ENCODE data around the gene OR4B1. TPM values are rescaled to one million over a fixed set of nuclear protein-coding genes. Genes with fewer than 3 reads are reported as not detected.
A peak's percentile ranks its signal among the peaks of the same experiment; 100 is the strongest.

OR4B1 gene
- total RNA-seq, 6 donors from 2014 or later: not detected

DNA sequence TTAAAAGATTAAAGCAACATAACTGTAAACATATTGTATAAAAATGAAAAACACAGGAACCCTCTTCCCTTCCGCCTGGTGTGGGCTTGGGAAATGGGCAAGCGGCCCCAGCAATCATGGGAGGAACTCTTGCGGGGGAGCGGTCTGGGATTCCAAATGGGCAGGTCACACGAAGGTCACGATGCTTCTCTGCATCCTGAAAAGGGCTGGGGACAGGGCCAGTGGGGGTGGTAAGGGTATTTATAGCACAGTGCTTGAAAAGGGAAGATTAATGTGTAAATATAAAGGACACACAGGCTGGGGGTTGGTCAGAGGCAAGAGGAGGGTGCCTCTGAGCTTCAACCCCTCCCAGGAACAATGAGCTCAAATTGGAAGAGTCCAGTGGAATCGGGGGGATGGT, 46.9 kb upstream of the OR4B1 start:
- TF ChIP-seq POLR2A (IDR thresholded peaks at IDR 0.05) (no peak), EP300 (IDR thresholded peaks at IDR 0.05) (no peak), POLR2AphosphoS5 (IDR thresholded peaks at IDR 0.05) (no peak)
- TF ChIP-seq, protein P1, sequence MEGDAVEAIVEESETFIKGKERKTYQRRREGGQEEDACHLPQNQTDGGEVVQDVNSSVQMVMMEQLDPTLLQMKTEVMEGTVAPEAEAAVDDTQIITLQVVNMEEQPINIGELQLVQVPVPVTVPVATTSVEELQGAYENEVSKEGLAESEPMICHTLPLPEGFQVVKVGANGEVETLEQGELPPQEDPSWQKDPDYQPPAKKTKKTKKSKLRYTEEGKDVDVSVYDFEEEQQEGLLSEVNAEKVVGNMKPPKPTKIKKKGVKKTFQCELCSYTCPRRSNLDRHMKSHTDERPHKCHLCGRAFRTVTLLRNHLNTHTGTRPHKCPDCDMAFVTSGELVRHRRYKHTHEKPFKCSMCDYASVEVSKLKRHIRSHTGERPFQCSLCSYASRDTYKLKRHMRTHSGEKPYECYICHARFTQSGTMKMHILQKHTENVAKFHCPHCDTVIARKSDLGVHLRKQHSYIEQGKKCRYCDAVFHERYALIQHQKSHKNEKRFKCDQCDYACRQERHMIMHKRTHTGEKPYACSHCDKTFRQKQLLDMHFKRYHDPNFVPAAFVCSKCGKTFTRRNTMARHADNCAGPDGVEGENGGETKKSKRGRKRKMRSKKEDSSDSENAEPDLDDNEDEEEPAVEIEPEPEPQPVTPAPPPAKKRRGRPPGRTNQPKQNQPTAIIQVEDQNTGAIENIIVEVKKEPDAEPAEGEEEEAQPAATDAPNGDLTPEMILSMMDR (IDR thresholded peaks at IDR 0.05): no peak
- Histone ChIP-seq H3K9me3 (no peaks in the 10 kb centered on the region), H3K4me3 (no peak overlapping the region), H3K27me3 (no peaks in the 10 kb centered on the region), H3K27ac (no peak overlapping the region), H3K36me3 (peaks cover 0 to 40% (median 12%) of the 10 kb centered on the region in 4 donors), H3K4me1 (peaks cover 9 to 24% (median 20%) of the 10 kb centered on the region in 4 donors)
- DNase-seq: no peak
- WGBS, 2 donors: 58% methylated on average over 7 of the region's 7 CpGs
- ATAC-seq (ENCODE audit: low FRiP score in 2 of 2): no peak

DNA sequence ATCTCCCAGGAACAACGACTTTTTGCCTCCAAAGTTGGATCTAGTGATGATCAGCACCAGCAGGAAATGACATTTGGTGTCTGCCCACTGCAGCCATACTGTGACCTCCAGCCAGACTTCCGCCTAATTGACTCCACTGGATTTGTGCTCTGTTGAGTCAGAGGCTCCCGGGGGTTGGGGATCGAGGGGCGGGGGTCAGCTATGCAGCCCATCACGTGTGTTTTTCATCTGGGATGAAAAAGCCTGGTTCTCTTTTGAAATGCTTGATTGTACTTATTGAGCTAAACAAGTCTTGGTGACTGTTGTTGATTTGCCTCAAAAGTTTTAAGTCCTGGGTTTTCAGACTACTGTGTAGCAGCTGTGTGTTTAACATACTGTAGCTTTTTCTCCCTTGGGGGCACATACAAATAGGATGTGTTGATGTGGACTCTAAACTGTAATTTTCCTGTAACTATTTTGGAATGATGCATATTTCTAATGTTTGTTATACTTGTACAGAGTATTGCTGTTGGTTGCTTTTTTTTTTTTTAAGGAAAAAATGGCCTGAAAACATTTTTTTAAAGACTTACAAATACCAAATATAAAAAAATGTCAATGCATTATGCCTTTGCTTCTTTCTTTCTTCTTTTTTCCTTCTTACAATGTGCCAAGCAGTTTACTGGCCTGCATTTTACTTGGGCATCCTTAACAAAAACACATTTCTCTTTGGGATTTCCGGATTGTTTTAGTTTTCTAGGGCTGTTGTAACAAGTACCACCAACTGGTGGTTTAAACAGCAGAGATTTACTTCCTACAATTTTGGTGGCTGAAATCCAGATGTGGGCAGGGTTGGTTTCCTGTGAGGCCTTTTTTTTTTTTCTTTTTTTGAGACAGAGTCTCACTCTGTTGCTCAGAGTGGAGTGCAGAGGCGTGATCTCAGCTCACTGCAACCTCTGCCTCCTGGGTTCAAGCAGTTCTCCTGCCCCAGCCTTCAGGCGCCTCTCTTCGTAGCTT, 46.1 kb upstream of the OR4B1 start:
- Histone ChIP-seq H3K4me3 (no peak overlapping the region), H3K27me3 (no peaks in the 10 kb centered on the region), H3K27ac (no peak overlapping the region), H3K4me1 (peaks cover 9 to 24% (median 20%) of the 10 kb centered on the region in 4 donors), H3K9me3 (no peaks in the 10 kb centered on the region), H3K36me3 (peaks cover 0 to 31% (median 7%) of the 10 kb centered on the region in 4 donors)
- TF ChIP-seq POLR2AphosphoS5 (IDR thresholded peaks at IDR 0.05) (no peak), POLR2A (IDR thresholded peaks at IDR 0.05) (no peak), EP300 (IDR thresholded peaks at IDR 0.05) (no peak)
- TF ChIP-seq, protein P1 (IDR thresholded peaks at IDR 0.05): no peak
- ATAC-seq (ENCODE audit: low FRiP score in 2 of 2) (peak in 1 of 2 donors; percentile 23), DNase-seq (no peak)
- WGBS, 2 donors: 54 to 74% methylated on average over 7 to 10 of the region's 10 CpGs

DNA sequence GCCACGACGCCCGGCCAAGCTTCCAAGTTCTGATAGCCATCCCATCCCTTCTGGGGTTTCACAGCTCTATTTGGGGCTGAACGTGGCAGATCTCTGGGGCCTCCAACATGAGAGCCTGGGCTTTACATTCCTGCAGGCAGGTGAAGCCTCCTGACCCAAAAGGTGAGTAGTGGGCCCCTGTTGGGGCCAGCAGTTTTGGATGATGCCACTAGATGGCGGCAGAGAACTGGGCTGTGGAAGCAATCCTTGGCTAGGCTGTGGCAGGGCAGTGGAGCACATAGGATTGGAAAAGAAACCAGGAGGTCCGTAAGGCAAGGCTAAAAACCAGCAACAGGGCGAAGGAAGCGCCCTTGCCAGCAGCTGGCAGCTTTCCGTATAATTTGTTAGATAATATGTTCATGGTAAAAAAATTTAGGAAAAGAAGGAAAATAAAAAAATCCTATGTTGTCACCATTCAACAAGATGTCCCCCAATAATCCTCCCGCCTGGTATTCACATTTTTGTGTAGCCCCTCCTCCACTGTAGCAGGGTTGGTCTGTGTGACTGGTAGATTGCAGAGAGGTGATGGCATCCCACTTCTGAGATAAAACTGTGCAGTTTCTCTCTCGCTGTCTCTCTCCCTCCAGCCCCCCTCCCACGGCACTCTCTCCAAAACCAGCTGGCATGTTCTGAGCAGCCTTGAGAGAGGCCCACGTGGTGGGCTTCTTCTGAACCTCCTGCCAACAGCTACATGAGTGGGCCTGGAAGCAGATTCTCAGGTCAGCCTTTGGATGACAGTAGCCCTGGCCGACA, 43.6 kb upstream of the OR4B1 start:
- WGBS, 2 donors: 42 to 46% methylated on average over 13 to 14 of the region's 14 CpGs
- TF ChIP-seq, protein P1 (IDR thresholded peaks at IDR 0.05): peak; percentile 64 to 90 (median 75)
- no peak for TF ChIP-seq EP300 (IDR thresholded peaks at IDR 0.05)
- H3K36me3 ChIP-seq: peaks cover 0 to 10% (median 0%) of the 10 kb centered on the region in 4 donors
- no peak overlapping the region for H3K27ac ChIP-seq
- DNase-seq (peak in 1 of 2 donors; percentile 62), ATAC-seq (ENCODE audit: low FRiP score in 2 of 2) (peak; percentile 75 to 90)
- peaks cover 9 to 24% (median 20%) of the 10 kb centered on the region in 4 donors for H3K4me1 ChIP-seq
- H3K27me3 ChIP-seq: no peaks in the 10 kb centered on the region
- peak overlapping the region in 1 of 4 donors; percentile 6 for H3K4me3 ChIP-seq
- H3K9me3 ChIP-seq: no peaks in the 10 kb centered on the region

DNA sequence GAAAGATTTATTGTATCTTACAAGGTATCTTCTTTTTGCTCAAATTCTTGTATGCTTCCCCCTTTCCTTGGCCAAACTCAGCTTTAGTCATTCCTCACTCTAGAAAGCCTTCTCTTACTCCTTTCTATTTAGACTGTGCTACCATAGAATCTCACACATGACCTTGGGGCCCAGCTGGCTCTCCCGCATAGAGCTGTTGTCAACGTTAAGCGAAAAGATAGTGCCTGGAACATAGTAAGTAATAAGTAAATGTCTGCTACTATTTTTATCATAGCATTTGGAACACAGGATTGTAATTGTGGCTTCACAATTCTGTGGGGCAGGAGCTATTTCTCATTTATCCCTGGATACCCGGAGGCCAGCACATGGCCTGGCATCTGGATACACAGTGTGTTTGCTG, 38.9 kb upstream of the OR4B1 start:
- Histone ChIP-seq H3K9me3 (no peaks in the 10 kb centered on the region), H3K27me3 (no peaks in the 10 kb centered on the region), H3K36me3 (no peaks in the 10 kb centered on the region), H3K4me1 (no peaks in the 10 kb centered on the region), H3K4me3 (no peak overlapping the region), H3K27ac (no peak overlapping the region)
- WGBS, 2 donors: 83 to 92% methylated on average over 4 of the region's 4 CpGs
- ATAC-seq (ENCODE audit: low FRiP score in 2 of 2): no peak
- DNase-seq: no peak
- TF ChIP-seq POLR2AphosphoS5 (IDR thresholded peaks at IDR 0.05) (no peak), POLR2A (IDR thresholded peaks at IDR 0.05) (no peak), EP300 (IDR thresholded peaks at IDR 0.05) (no peak)
- TF ChIP-seq, protein P1 (IDR thresholded peaks at IDR 0.05): no peak

All from upper lobe of left lung (tissue), 6 donors.